Measurements from ENCODE around the gene SFMBT2.
A peak's percentile ranks its signal among the peaks of the same experiment; 100 is the strongest.
"Not testable (repeated sequence)": the region's sequence is repeated elsewhere in the genome, so short reads cannot be mapped to it uniquely, and the experiment has no call there.

Gene SFMBT2

GRCh38 chr10:7199152-7199760 is 211.6 kb downstream of the SFMBT2 start:
- no peak for DNase-seq
- intact Hi-C loops (cut with DNase I) = no loop called here

GRCh38 chr10:7196284-7196683 is 214.6 kb downstream of the SFMBT2 start:
- no peak for DNase-seq
- intact Hi-C loops (cut with DNase I) = no loop called here

GRCh38 chr10:7195118-7195517 is 215.7 kb downstream of the SFMBT2 start:
- no peak for DNase-seq
- intact Hi-C loops (cut with DNase I) = no loop called here

- intact Hi-C loops (cut with DNase I) = no loop called here
- no peak for DNase-seq
Measured at GRCh38 chr10:7194571-7194970, 216.3 kb downstream of the SFMBT2 start.

- intact Hi-C loops (cut with DNase I) = no loop called here
- no peak for DNase-seq
Measured at GRCh38 chr10:7193369-7193768, 217.5 kb downstream of the SFMBT2 start.

- DNase-seq = peak in 1 of 10 donors; percentile 43
- intact Hi-C loops (cut with DNase I) = no loop called here
Measured at GRCh38 chr10:7192831-7193361, 217.9 kb downstream of the SFMBT2 start.

GRCh38 chr10:7192061-7192460 is 218.8 kb downstream of the SFMBT2 start:
- DNase-seq = no peak
- intact Hi-C loops (cut with DNase I) = no loop called here

- DNase-seq; intact Hi-C loops (cut with DNase I): not testable (repeated sequence)
Measured at GRCh38 chr10:7190772-7191171, 220.1 kb downstream of the SFMBT2 start.

GRCh38 chr10:7189909-7190308 is 220.9 kb downstream of the SFMBT2 start:
- intact Hi-C loops (cut with DNase I) = no loop called here
- no peak for DNase-seq

GRCh38 chr10:7188456-7189050 is 222.3 kb downstream of the SFMBT2 start:
- DNase-seq = no peak
- intact Hi-C loops (cut with DNase I) = no loop called here

GRCh38 chr10:7186387-7187018 is 224.3 kb downstream of the SFMBT2 start:
- DNase-seq = no peak
- intact Hi-C loops (cut with DNase I) = no loop called here

- no peak for DNase-seq
- intact Hi-C loops (cut with DNase I) = no loop called here
Measured at GRCh38 chr10:7185367-7185690, 225.5 kb downstream of the SFMBT2 start.

- DNase-seq = no peak
- intact Hi-C loops (cut with DNase I) = no loop called here
Measured at GRCh38 chr10:7184660-7185366, 226.0 kb downstream of the SFMBT2 start.

- intact Hi-C loops (cut with DNase I); DNase-seq: not testable (repeated sequence)
Measured at GRCh38 chr10:7184116-7184515, 226.7 kb downstream of the SFMBT2 start.

GRCh38 chr10:7182327-7182726 is 228.5 kb downstream of the SFMBT2 start:
- DNase-seq; intact Hi-C loops (cut with DNase I): not testable (repeated sequence)

GRCh38 chr10:7181420-7181819 is 229.4 kb downstream of the SFMBT2 start:
- intact Hi-C loops (cut with DNase I) = no loop called here

GRCh38 chr10:7179536-7179935 is 231.3 kb downstream of the SFMBT2 start:
- intact Hi-C loops (cut with DNase I) = no loop called here
- DNase-seq = no peak

More at GRCh38 chr10:7181420-7181819, 229.4 kb downstream of the SFMBT2 start:
- no peak for DNase-seq

- no peak for DNase-seq
- intact Hi-C loops (cut with DNase I) = no loop called here
Measured at GRCh38 chr10:7173948-7174347, 236.9 kb downstream of the SFMBT2 start.

- DNase-seq = no peak
- intact Hi-C loops (cut with DNase I) = no loop called here
Measured at GRCh38 chr10:7171825-7172224, 239.0 kb downstream of the SFMBT2 start.

- intact Hi-C loops (cut with DNase I) = no loop called here
- peak in 4 of 10 donors; percentile 20 to 56 (median 32) for DNase-seq
Measured at GRCh38 chr10:7170626-7171322, 240.1 kb downstream of the SFMBT2 start.

GRCh38 chr10:7168414-7168813 is 242.4 kb downstream of the SFMBT2 start:
- intact Hi-C loops (cut with DNase I) = no loop called here
- DNase-seq = no peak
